H9 (cell line): ENCODE results near the gene PHC3. TPM values are rescaled to one million over a fixed set of nuclear protein-coding genes. Genes with fewer than 3 reads are reported as not detected.

ENCODE experiments used
- DNase-seq: peaks from one replicate; pipeline ENCODE4 v3.0.0-alpha.2; 2017
- H2AFZ ChIP-seq: one replicate; pipeline ENCODE4 v1.6.1; 2013; ENCODE audit warnings: mild to moderate bottlenecking, low read length, control low read depth, moderate library complexity
- H2AK5ac ChIP-seq: 2 replicates; pipeline ENCODE4 v1.6.1; 2013; ENCODE audit warnings: low read length, control low read depth, mixed read lengths; ENCODE audit not compliant: insufficient read length
- H2BK120ac ChIP-seq: one replicate; pipeline ENCODE4 v1.6.1; 2013; ENCODE audit warnings: low read depth, mild to moderate bottlenecking, low read length, control low read depth, inconsistent platforms; ENCODE audit not compliant: poor library complexity, severe bottlenecking
- H2BK12ac ChIP-seq: 2 replicates; pipeline ENCODE4 v1.6.1; 2013; ENCODE audit warnings: low read length, control low read depth, mixed read lengths, low read depth; ENCODE audit not compliant: insufficient read length
- H2BK15ac ChIP-seq: 2 replicates; pipeline ENCODE4 v1.6.1; 2013; ENCODE audit warnings: low read depth, low read length, control low read depth
- H2BK20ac ChIP-seq: one replicate; pipeline ENCODE4 v1.6.1; 2013; ENCODE audit warnings: low read depth, mild to moderate bottlenecking, low read length, control low read depth, inconsistent platforms; ENCODE audit not compliant: poor library complexity, severe bottlenecking
- H2BK5ac ChIP-seq: 2 replicates; pipeline ENCODE4 v1.6.1; 2013; ENCODE audit warnings: low read length, control low read depth, mixed read lengths; ENCODE audit not compliant: insufficient read length
- H3K14ac ChIP-seq: 2 replicates; pipeline ENCODE4 v1.6.1; 2013; ENCODE audit warnings: low read length, control low read depth; ENCODE audit not compliant: insufficient read depth
- H3K18ac ChIP-seq: 2 replicates; pipeline ENCODE4 v1.6.1; 2013; ENCODE audit warnings: low read depth, mild to moderate bottlenecking, mixed read lengths, low read length, control low read depth; ENCODE audit not compliant: insufficient read length
- H3K23ac ChIP-seq: 2 replicates; pipeline ENCODE4 v1.6.1; 2013; ENCODE audit warnings: low read length, control low read depth, mixed read lengths, low read depth; ENCODE audit not compliant: insufficient read length
- H3K23me2 ChIP-seq: 2 replicates; pipeline ENCODE4 v1.6.1; 2013; ENCODE audit warnings: low read depth, mild to moderate bottlenecking, mixed read lengths, low read length, control low read depth; ENCODE audit not compliant: insufficient read length, poor library complexity, severe bottlenecking
- H3K27ac ChIP-seq: 2 replicates; pipeline ENCODE4 v1.5.1; 2013; ENCODE audit warnings: low read length, control low read depth, mixed read lengths, low read depth; ENCODE audit not compliant: insufficient read length
- H3K27me3 ChIP-seq: 2 replicates; pipeline ENCODE4 v1.6.1; 2013; ENCODE audit warnings: low read length, control low read depth, inconsistent platforms; ENCODE audit not compliant: insufficient read depth
- H3K4ac ChIP-seq: 2 replicates; pipeline ENCODE4 v1.6.1; 2013; ENCODE audit warnings: low read depth, mild to moderate bottlenecking, control low read depth, inconsistent platforms, low read length, moderate library complexity
- H3K4me1 ChIP-seq: 2 replicates; pipeline ENCODE4 v1.6.1; 2013; ENCODE audit warnings: low read length, control low read depth, inconsistent platforms; ENCODE audit not compliant: insufficient read depth
- H3K4me2 ChIP-seq: 2 replicates; pipeline ENCODE4 v1.6.1; 2013; ENCODE audit warnings: low read length, control low read depth, mixed read lengths; ENCODE audit not compliant: insufficient read length, insufficient read depth
- H3K56ac ChIP-seq: 2 replicates; pipeline ENCODE4 v1.6.1; 2013; ENCODE audit warnings: low read depth, mild to moderate bottlenecking, mixed read lengths, low read length, control low read depth; ENCODE audit not compliant: insufficient read length
- H3K79me1 ChIP-seq: 2 replicates; pipeline ENCODE4 v1.6.1; 2013; ENCODE audit warnings: low read depth, mild to moderate bottlenecking, moderate library complexity, low read length, control low read depth, inconsistent platforms; ENCODE audit not compliant: insufficient read depth, poor library complexity, severe bottlenecking
- H3K79me2 ChIP-seq: 2 replicates; pipeline ENCODE4 v1.6.1; 2013; ENCODE audit warnings: low read length, control low read depth, inconsistent platforms; ENCODE audit not compliant: insufficient read depth
- H3K9ac ChIP-seq: 2 replicates; pipeline ENCODE4 v1.6.1; 2013; ENCODE audit warnings: low read length, control low read depth, mixed read lengths; ENCODE audit not compliant: insufficient read length; ENCODE audit errors: extremely low read depth
- H3K9me3 ChIP-seq: one replicate; pipeline ENCODE4 v1.6.1; 2013; ENCODE audit warnings: low read depth, low read length, inconsistent platforms; ENCODE audit not compliant: control insufficient read depth
- H3T11ph ChIP-seq: one replicate; pipeline ENCODE4 v1.6.1; 2013; ENCODE audit warnings: mild to moderate bottlenecking, low read length, control low read depth, inconsistent platforms
- H4K20me1 ChIP-seq: one replicate; pipeline ENCODE4 v1.6.1; 2013; ENCODE audit not compliant: control insufficient read depth, insufficient read length, insufficient read depth
- H4K5ac ChIP-seq: 2 replicates; pipeline ENCODE4 v1.6.1; 2013; ENCODE audit warnings: low read depth, mild to moderate bottlenecking, mixed read lengths, low read length, control low read depth; ENCODE audit not compliant: insufficient read length
- H4K8ac ChIP-seq: replicated peaks from 2 replicates; pipeline ENCODE4 v1.6.1; 2013; ENCODE audit warnings: low read length, control low read depth, mixed read lengths, low read depth; ENCODE audit not compliant: insufficient read length
- H4K91ac ChIP-seq: 2 replicates; pipeline ENCODE4 v1.6.1; 2013; ENCODE audit warnings: low read depth, mild to moderate bottlenecking, moderate library complexity, mixed read lengths, low read length, control low read depth; ENCODE audit not compliant: insufficient read length
- H3K27ac Mint-ChIP-seq, 3 experiments: 2 replicates in 2 of 3; 3 replicates in 1 of 3; pipeline ENCODE4 v1.8.0; 2020 to 2021; ENCODE audit warnings: mixed read lengths in 3 of 3, mild to moderate bottlenecking in 1 of 3, moderate library complexity in 1 of 3
- H3K27me3 Mint-ChIP-seq: 2 replicates; pipeline ENCODE4 v1.8.0; 2021; ENCODE audit warnings: low read depth, mild to moderate bottlenecking, moderate library complexity, mixed read lengths
- H3K36me3 Mint-ChIP-seq, 3 experiments: 2 replicates in 2 of 3; 3 replicates in 1 of 3; pipeline ENCODE4 v1.8.0; 2020 to 2021; ENCODE audit warnings: low read depth in 3 of 3, mixed read lengths in 3 of 3; ENCODE audit not compliant: insufficient read depth in 1 of 3
- H3K4me1 Mint-ChIP-seq, 2 experiments: 2 replicates each; pipeline ENCODE4 v1.8.0; 2020; ENCODE audit warnings: mixed read lengths in 2 of 2
- H3K4me3 Mint-ChIP-seq, 2 experiments: 2 replicates in 1 of 2; 3 replicates in 1 of 2; pipeline ENCODE4 v1.8.0; 2020 to 2021; ENCODE audit warnings: mild to moderate bottlenecking in 2 of 2, mixed read lengths in 2 of 2, moderate library complexity in 1 of 2
- H3K9me3 Mint-ChIP-seq, 2 experiments: 2 replicates in 1 of 2; 3 replicates in 1 of 2; pipeline ENCODE4 v1.8.0; 2020; ENCODE audit warnings: mild to moderate bottlenecking in 2 of 2, mixed read lengths in 2 of 2, moderate library complexity in 1 of 2
- WGBS: extraction: QIAGEN DNeasy Blood & Tissue Kit; methylation state at CpG from one replicate; pipeline ENCODE4 v1.1.7; 2013; ENCODE audit warnings: missing lambda C conversion rate, low lambda C conversion rate, mixed read lengths; ENCODE audit not compliant: insufficient read length; ENCODE audit errors: extremely low coverage; 5-methylcytosine and 5-hydroxymethylcytosine counted together
- total RNA-seq: library from RNA; stranded (reverse); gene quantifications from 2 replicates; pipeline ENCODE4 v1.2.1, GENCODE V29; 2021
- TF ChIP-seq, protein P1 (sequence below): fragments of 200-600 bp; sonication (generic); conservative IDR thresholded peaks from 3 replicates; pipeline ENCODE4 v1.8.0; 2021; ENCODE audit warnings: antibody characterized with exemption, mild to moderate bottlenecking

Gene PHC3
- total RNA-seq, 1 experiment from 2014 or later = 26.4 TPM

DNA sequence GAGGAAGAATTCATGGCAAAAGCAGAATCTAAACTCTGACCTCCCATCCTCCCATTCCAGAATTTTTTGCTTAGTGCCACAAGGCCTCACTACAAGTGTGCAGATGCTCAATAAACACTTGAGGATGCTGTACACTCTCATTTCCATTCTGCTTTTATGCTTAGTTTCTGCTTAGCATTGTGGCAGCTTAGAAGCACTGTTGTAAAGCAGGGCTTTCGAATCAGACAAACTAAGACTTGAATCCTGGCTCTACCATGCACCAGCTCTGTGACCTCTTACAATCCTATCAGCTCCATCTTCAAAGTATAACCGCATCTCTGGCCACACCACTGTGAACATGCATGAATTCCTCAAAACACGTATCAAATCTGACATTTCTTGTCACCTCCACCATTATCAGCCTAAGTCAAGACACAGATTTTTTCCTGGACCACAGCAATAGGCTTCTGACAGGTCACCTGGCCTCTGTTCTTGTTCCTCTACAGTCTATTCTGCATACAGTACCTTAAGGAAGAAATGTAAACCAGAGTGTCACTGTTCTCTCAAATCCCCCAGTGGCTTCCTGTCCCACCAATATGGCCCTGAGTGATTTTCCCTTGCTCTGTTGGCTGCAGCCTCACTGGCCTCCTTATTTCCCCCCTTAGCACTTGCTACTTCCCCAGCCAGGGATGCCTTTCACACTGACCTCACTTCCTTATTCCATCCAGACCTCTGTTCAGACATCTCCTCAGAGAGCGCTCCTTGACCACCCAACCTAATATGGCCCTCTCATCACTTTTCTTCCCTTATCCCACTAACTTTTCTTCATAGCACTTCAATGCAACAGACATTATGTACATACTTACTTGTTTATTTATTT is 8.1 kb upstream of the PHC3 start:
- H3K27ac Mint-ChIP-seq = no peak overlapping the region
- H3K9me3 Mint-ChIP-seq = no peaks in the 10 kb centered on the region
- no peaks in the 10 kb centered on the region for H3K4me1 Mint-ChIP-seq
- Histone ChIP-seq H3K4me2 (no peak overlapping the region), H4K5ac (no peak overlapping the region), H2BK20ac (no peak overlapping the region), H3K4me1 (no peaks in the 10 kb centered on the region), H3K14ac (no peak overlapping the region), H3K9me3 (no peaks in the 10 kb centered on the region), H3K27ac (no peak overlapping the region), H3K79me1 (no peaks in the 10 kb centered on the region), H3K56ac (no peak overlapping the region), H3K4ac (no peak overlapping the region), H3K18ac (no peak overlapping the region), H2AK5ac (no peak overlapping the region), H3K9ac (no peak overlapping the region), H2BK5ac (no peak overlapping the region), H3K27me3 (no peaks in the 10 kb centered on the region), H3K23ac (no peak overlapping the region), H3K23me2 (no peaks in the 10 kb centered on the region), H4K91ac (no peak overlapping the region), H2BK120ac (no peak overlapping the region), H2BK12ac (no peak overlapping the region), H3K79me2 (no peaks in the 10 kb centered on the region), H3T11ph (no peak overlapping the region), H2AFZ (no peak overlapping the region), H4K8ac (no peak overlapping the region), H4K20me1 (no peaks in the 10 kb centered on the region), H2BK15ac (no peak overlapping the region)
- H3K36me3 Mint-ChIP-seq = no peaks in the 10 kb centered on the region
- no peaks in the 10 kb centered on the region for H3K27me3 Mint-ChIP-seq
- no CpG with 5 or more reads among the region's 4 CpGs for WGBS
- TF ChIP-seq, protein P1, sequence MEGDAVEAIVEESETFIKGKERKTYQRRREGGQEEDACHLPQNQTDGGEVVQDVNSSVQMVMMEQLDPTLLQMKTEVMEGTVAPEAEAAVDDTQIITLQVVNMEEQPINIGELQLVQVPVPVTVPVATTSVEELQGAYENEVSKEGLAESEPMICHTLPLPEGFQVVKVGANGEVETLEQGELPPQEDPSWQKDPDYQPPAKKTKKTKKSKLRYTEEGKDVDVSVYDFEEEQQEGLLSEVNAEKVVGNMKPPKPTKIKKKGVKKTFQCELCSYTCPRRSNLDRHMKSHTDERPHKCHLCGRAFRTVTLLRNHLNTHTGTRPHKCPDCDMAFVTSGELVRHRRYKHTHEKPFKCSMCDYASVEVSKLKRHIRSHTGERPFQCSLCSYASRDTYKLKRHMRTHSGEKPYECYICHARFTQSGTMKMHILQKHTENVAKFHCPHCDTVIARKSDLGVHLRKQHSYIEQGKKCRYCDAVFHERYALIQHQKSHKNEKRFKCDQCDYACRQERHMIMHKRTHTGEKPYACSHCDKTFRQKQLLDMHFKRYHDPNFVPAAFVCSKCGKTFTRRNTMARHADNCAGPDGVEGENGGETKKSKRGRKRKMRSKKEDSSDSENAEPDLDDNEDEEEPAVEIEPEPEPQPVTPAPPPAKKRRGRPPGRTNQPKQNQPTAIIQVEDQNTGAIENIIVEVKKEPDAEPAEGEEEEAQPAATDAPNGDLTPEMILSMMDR = no peak
- H3K4me3 Mint-ChIP-seq = no peak overlapping the region
- no peak for DNase-seq
